Measurements from ENCODE around the gene TRPM4.

The TRPM4 gene

DNA sequence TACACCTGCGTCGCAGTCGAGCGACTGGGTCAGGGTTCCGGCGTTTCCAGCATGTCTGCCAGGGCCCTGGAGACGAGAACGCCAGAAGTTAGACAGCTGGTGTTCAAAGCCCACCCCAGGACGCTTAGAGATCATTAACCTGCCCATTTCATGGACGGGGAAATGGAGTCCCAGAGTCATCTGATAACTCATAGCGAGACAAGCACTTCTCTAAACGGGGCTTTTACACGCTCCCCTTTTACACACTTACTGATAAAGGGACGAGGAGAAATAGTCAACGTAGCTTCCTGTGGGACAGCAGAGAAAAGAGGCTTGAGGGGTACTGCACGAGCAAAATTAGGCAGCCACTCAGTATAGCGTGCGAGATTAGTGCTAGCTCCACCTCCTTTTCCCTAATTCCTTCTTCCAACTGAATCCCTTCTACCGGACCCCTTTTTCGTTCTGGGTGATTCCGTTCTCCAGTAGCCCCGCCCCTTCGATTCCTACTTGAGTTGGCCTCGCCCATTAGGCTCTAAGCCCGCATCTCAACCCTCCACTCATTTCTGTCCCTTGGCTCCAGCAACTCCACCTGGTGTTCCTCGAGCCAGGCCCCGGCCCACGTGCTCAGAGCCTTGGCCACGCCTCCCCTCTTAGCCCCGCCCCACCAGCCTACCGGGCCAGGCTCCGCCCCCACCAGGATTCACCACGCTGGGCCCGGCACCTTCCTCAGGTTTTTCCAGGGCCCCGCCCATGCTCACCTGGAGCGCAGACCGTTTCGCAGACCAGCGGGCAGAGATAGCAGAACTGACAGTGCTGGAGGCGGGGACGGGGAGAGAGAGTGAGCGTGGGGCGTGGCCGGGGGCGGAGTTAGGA is 6.1 kb upstream of the TRPM4 start:
- Histone ChIP-seq H3K36me3 (ENCODE audit: control insufficient read depth, insufficient read depth, low read length) (no peaks in the 10 kb centered on the region), H3K27me3 (ENCODE audit: control insufficient read depth, insufficient read depth, low read length) (no peaks in the 10 kb centered on the region), H3K4me3 (ENCODE audit: low read length) (peak overlapping the region; percentile 67; the same call in 1 of the 2 replicates), H3K4me1 (ENCODE audit: control insufficient read depth, insufficient read depth, low read length) (peaks cover 10% of the 10 kb centered on the region), H3K27ac (ENCODE audit: low read length) (no peak overlapping the region), H3K9me3 (ENCODE audit: control insufficient read depth, insufficient read depth, low read length) (no peaks in the 10 kb centered on the region)
- no CpG with 5 or more reads among the region's 45 CpGs for WGBS (ENCODE audit: insufficient coverage, insufficient read length)
- DNase-seq (ENCODE audit: low read depth, low spot score) = no peak

GRCh38 chr19:49152119-49152550 is 5.5 kb upstream of the TRPM4 start:
- Histone ChIP-seq H3K27me3 (ENCODE audit: control insufficient read depth, insufficient read depth, low read length) (no peaks in the 10 kb centered on the region), H3K4me3 (ENCODE audit: low read length) (no peak overlapping the region), H3K4me1 (ENCODE audit: control insufficient read depth, insufficient read depth, low read length) (peaks cover 10% of the 10 kb centered on the region), H3K27ac (ENCODE audit: low read length) (no peak overlapping the region), H3K36me3 (ENCODE audit: control insufficient read depth, insufficient read depth, low read length) (no peaks in the 10 kb centered on the region), H3K9me3 (ENCODE audit: control insufficient read depth, insufficient read depth, low read length) (no peaks in the 10 kb centered on the region)
- no peak for DNase-seq (ENCODE audit: low read depth, low spot score)
- no CpG with 5 or more reads among the region's 10 CpGs for WGBS (ENCODE audit: insufficient coverage, insufficient read length)

GRCh38 chr19:49153167-49153809 is 4.3 kb upstream of the TRPM4 start:
- H3K4me3 ChIP-seq (ENCODE audit: low read length) = no peak overlapping the region
- no peak overlapping the region for H3K27ac ChIP-seq (ENCODE audit: low read length)
- DNase-seq (ENCODE audit: low read depth, low spot score) = no peak
- peaks cover 11% of the 10 kb centered on the region for H3K4me1 ChIP-seq (ENCODE audit: control insufficient read depth, insufficient read depth, low read length)
- no peaks in the 10 kb centered on the region for H3K9me3 ChIP-seq (ENCODE audit: control insufficient read depth, insufficient read depth, low read length)
- no CpG with 5 or more reads among the region's 10 CpGs for WGBS (ENCODE audit: insufficient coverage, insufficient read length)
- H3K27me3 ChIP-seq (ENCODE audit: control insufficient read depth, insufficient read depth, low read length) = no peaks in the 10 kb centered on the region
- H3K36me3 ChIP-seq (ENCODE audit: control insufficient read depth, insufficient read depth, low read length) = no peaks in the 10 kb centered on the region

DNA sequence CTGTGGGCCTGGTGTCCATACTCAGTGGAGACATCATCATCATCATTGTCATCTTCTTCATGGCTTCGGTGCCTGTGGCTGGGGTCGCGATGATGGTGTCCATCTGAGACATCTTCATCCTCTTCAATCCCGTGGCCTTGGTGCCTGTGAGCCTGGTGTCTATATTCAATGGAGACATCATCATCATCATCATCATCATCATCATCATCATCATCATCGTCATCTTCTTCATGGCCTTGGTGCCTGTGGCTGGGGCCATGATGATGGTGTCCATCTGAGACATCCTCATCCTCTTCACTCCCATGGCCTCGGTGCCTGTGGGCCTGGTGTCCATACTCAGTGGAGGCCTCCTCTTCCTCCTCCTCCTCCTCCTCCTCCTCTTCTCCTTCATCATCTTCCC is 3.3 kb upstream of the TRPM4 start:
- Histone ChIP-seq H3K4me1 (ENCODE audit: control insufficient read depth, insufficient read depth, low read length) (peaks cover 11% of the 10 kb centered on the region), H3K27me3 (ENCODE audit: control insufficient read depth, insufficient read depth, low read length) (no peaks in the 10 kb centered on the region), H3K9me3 (ENCODE audit: control insufficient read depth, insufficient read depth, low read length) (no peaks in the 10 kb centered on the region), H3K27ac (ENCODE audit: low read length) (no peak overlapping the region), H3K4me3 (ENCODE audit: low read length) (no peak overlapping the region), H3K36me3 (ENCODE audit: control insufficient read depth, insufficient read depth, low read length) (no peaks in the 10 kb centered on the region)
- DNase-seq (ENCODE audit: low read depth, low spot score) = no peak
- WGBS (ENCODE audit: insufficient coverage, insufficient read length) = no CpG with 5 or more reads among the region's 6 CpGs

- DNase-seq (ENCODE audit: low read depth, low spot score) = no peak
- Histone ChIP-seq H3K27me3 (ENCODE audit: control insufficient read depth, insufficient read depth, low read length) (no peaks in the 10 kb centered on the region), H3K4me3 (ENCODE audit: low read length) (no peak within 1 kb of the TSS), H3K36me3 (ENCODE audit: control insufficient read depth, insufficient read depth, low read length) (no peaks in the 10 kb centered on the region), H3K27ac (ENCODE audit: low read length) (no peak within 1 kb of the TSS), H3K9me3 (ENCODE audit: control insufficient read depth, insufficient read depth, low read length) (no peaks in the 10 kb centered on the region), H3K4me1 (ENCODE audit: control insufficient read depth, insufficient read depth, low read length) (peaks cover 11% of the 10 kb centered on the region)
- no CpG with 5 or more reads among the region's 19 CpGs for WGBS (ENCODE audit: insufficient coverage, insufficient read length)
These were observed 2.4 kb upstream of the TRPM4 start, which contains the start of gene HRC for GRCh38 chr19:49155005-49155819. HRC (minus strand) TSS chr19:49155396; CDS start chr19:49155237, 159 bp downstream.

DNA sequence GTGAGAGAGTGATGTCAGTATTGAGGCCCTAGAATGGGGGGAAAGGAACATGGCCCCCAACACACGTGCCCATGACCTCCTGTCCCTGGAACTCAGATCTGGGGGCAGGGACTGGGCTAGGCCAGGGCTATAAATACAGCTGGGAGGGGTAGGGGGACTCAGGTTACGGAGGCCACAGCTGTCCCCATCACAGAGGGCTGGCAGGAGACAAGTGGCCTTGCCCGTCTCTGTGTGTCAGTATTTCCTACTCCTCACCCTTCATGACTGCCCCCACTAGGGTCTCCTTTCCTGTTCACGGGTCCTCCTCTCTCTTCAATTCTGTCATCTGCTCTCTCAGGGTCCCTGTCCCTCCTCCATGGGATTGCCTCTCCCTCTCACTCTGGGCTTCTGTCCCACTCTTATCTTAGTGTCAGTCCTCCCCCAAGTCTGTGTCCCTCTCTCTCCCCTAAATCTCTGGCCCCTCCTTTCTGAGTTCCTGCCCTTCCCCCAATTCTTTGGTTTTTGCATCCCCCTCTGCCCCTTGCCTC is 1.7 kb upstream of the TRPM4 start:
- H3K36me3 ChIP-seq (ENCODE audit: control insufficient read depth, insufficient read depth, low read length) = no peaks in the 10 kb centered on the region
- no CpG with 5 or more reads among the region's 4 CpGs for WGBS (ENCODE audit: insufficient coverage, insufficient read length)
- no peaks in the 10 kb centered on the region for H3K9me3 ChIP-seq (ENCODE audit: control insufficient read depth, insufficient read depth, low read length)
- no peak for DNase-seq (ENCODE audit: low read depth, low spot score)
- H3K4me1 ChIP-seq (ENCODE audit: control insufficient read depth, insufficient read depth, low read length) = peaks cover 11% of the 10 kb centered on the region
- no peak overlapping the region for H3K27ac ChIP-seq (ENCODE audit: low read length)
- H3K4me3 ChIP-seq (ENCODE audit: low read length) = no peak overlapping the region
- no peaks in the 10 kb centered on the region for H3K27me3 ChIP-seq (ENCODE audit: control insufficient read depth, insufficient read depth, low read length)

- H3K36me3 ChIP-seq (ENCODE audit: control insufficient read depth, insufficient read depth, low read length) = no peaks in the 10 kb centered on the region
- no peak overlapping the region for H3K4me3 ChIP-seq (ENCODE audit: low read length)
- H3K4me1 ChIP-seq (ENCODE audit: control insufficient read depth, insufficient read depth, low read length) = peaks cover 5% of the 10 kb centered on the region
- no CpG with 5 or more reads among the region's 13 CpGs for WGBS (ENCODE audit: insufficient coverage, insufficient read length)
- no peaks in the 10 kb centered on the region for H3K9me3 ChIP-seq (ENCODE audit: control insufficient read depth, insufficient read depth, low read length)
- DNase-seq (ENCODE audit: low read depth, low spot score) = no peak
- no peak overlapping the region for H3K27ac ChIP-seq (ENCODE audit: low read length)
- no peaks in the 10 kb centered on the region for H3K27me3 ChIP-seq (ENCODE audit: control insufficient read depth, insufficient read depth, low read length)
These were observed 3.0 kb downstream of the TRPM4 start for GRCh38 chr19:49160450-49161189.

GRCh38 chr19:49161987-49162386 is 4.4 kb downstream of the TRPM4 start:
- Histone ChIP-seq H3K9me3 (ENCODE audit: control insufficient read depth, insufficient read depth, low read length) (no peaks in the 10 kb centered on the region), H3K27me3 (ENCODE audit: control insufficient read depth, insufficient read depth, low read length) (no peaks in the 10 kb centered on the region), H3K4me1 (ENCODE audit: control insufficient read depth, insufficient read depth, low read length) (peaks cover 3% of the 10 kb centered on the region), H3K27ac (ENCODE audit: low read length) (no peak overlapping the region), H3K36me3 (ENCODE audit: control insufficient read depth, insufficient read depth, low read length) (no peaks in the 10 kb centered on the region), H3K4me3 (ENCODE audit: low read length) (no peak overlapping the region)
- DNase-seq (ENCODE audit: low read depth, low spot score) = no peak
- no CpG with 5 or more reads among the region's 4 CpGs for WGBS (ENCODE audit: insufficient coverage, insufficient read length)

DNA sequence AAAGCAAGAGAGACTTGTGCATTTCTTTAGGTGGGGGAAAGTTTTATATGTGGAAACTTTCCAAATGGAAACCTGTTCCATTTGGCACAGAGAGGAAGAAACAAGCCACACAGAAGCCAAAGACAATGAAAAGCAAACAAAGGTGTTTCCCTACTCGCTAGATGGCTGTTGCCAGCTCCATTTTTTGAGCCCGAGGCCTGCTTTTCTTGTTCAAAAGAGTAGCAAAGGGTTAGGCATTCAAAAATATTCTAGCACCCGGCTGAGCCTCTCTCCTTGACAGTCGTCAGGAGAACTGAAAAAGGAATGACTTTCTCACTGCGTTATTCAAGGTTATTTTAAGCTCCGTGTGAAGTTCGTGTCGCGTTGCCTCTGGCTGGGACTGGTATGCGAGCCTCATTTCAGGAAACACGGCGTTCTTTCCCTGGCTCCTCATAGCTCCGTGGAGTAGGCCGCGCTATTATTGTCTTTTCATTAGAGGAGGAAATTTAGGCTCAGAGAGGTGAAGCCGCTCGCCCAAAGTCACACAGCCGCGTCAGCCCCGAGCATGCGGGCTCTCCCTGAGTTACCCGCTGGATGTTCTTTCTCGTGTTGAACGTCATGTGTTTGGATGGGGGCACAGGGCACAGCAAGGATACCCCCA is 7.6 kb downstream of the TRPM4 start:
- Histone ChIP-seq H3K4me1 (ENCODE audit: control insufficient read depth, insufficient read depth, low read length) (0 out of 2 replicates have a peak, but pooled peaks cover 1% of the 10 kb centered on the region), H3K36me3 (ENCODE audit: control insufficient read depth, insufficient read depth, low read length) (no peaks in the 10 kb centered on the region; the same call in 1 of the 2 replicates), H3K9me3 (ENCODE audit: control insufficient read depth, insufficient read depth, low read length) (no peaks in the 10 kb centered on the region), H3K4me3 (ENCODE audit: low read length) (no peak overlapping the region), H3K27me3 (ENCODE audit: control insufficient read depth, insufficient read depth, low read length) (no peaks in the 10 kb centered on the region), H3K27ac (ENCODE audit: low read length) (no peak overlapping the region)
- no peak for DNase-seq (ENCODE audit: low read depth, low spot score)
- no CpG with 5 or more reads among the region's 24 CpGs for WGBS (ENCODE audit: insufficient coverage, insufficient read length)

Data from iPS DF 6.9 (cell line).